GM23338 (cell line): ENCODE data around the gene SERPINA6.
"Not testable (repeated sequence)": the region's sequence is repeated elsewhere in the genome, so short reads cannot be mapped to it uniquely, and the experiment has no call there.

ENCODE experiments used
- CTCF ChIP-seq, 2 experiments: fragments of 200-600 bp in 1 of 2; sonication (generic) in 1 of 2; conservative IDR thresholded peaks; 2 replicates each; pipeline versions ENCODE4 v1.5.1 to v1.6.1; 2016 to 2017; ENCODE audit warnings: antibody characterized with exemption in 2 of 2, low read depth in 2 of 2, mild to moderate bottlenecking in 2 of 2, moderate library complexity in 1 of 2
- EZH2 ChIP-seq: fragments of 200-600 bp; sonication (generic); IDR thresholded peaks from one replicate; pipeline ENCODE4 v1.8.0; 2017; ENCODE audit warnings: antibody characterized with exemption, mild to moderate bottlenecking, low read depth; ENCODE audit not compliant: unreplicated experiment
- EZH2phosphoT487 ChIP-seq: fragments of 200-600 bp; sonication (generic); IDR thresholded peaks from one replicate; pipeline ENCODE4 v1.8.1; 2018; ENCODE audit warnings: antibody characterized with exemption; ENCODE audit not compliant: unreplicated experiment
- JUNB ChIP-seq: IDR thresholded peaks from one replicate; pipeline ENCODE4 v1.6.1; 2016; ENCODE audit warnings: antibody characterized with exemption; ENCODE audit not compliant: unreplicated experiment
- POLR2AphosphoS5 ChIP-seq: IDR thresholded peaks from 2 replicates; pipeline ENCODE4 v1.6.1; 2016; ENCODE audit warnings: antibody characterized with exemption, low read depth
- REST ChIP-seq: IDR thresholded peaks from one replicate; pipeline ENCODE4 v1.6.1; 2018; ENCODE audit warnings: antibody characterized with exemption; ENCODE audit not compliant: unreplicated experiment
- STAT1 ChIP-seq: IDR thresholded peaks from one replicate; pipeline ENCODE4 v1.6.1; 2016; ENCODE audit warnings: antibody characterized with exemption; ENCODE audit not compliant: unreplicated experiment
- ZNF114 ChIP-seq: fragments of 250-450 bp; sonication (Bioruptor Pico); IDR thresholded peaks from 2 replicates; pipeline ENCODE4 v1.5.0; 2020; ENCODE audit warnings: mild to moderate bottlenecking, moderate library complexity
- ZNF331 ChIP-seq: fragments of 250-450 bp; sonication (Bioruptor Pico); IDR thresholded peaks from 2 replicates; pipeline ENCODE4 v1.5.0; 2020; ENCODE audit warnings: low read depth, mild to moderate bottlenecking, moderate library complexity

GRCh38 chr14:94276898-94277561 lies 46.1 kb downstream of the SERPINA6 start:
- not testable (repeated sequence) for TF ChIP-seq CTCF (conservative IDR thresholded peaks at IDR 0.05; ENCODE audit: low read depth in 2 of 2); REST; POLR2AphosphoS5; EZH2; ZNF331; EZH2phosphoT487; JUNB; STAT1; ZNF114 (CRISPR knock-in tag)
